HG03139 (cell line): ENCODE data around the gene SH3TC2.

Experiments used
- ATAC-seq: cut with Tn5 transposase; IDR thresholded peaks from one replicate; pipeline ENCODE4 v1.9.1; 2021; ENCODE audit not compliant: unreplicated experiment

Gene SH3TC2

GRCh38 chr5:148974642-148975327, 88.1 kb downstream of the SH3TC2 start:
- ATAC-seq, result no peak

DNA sequence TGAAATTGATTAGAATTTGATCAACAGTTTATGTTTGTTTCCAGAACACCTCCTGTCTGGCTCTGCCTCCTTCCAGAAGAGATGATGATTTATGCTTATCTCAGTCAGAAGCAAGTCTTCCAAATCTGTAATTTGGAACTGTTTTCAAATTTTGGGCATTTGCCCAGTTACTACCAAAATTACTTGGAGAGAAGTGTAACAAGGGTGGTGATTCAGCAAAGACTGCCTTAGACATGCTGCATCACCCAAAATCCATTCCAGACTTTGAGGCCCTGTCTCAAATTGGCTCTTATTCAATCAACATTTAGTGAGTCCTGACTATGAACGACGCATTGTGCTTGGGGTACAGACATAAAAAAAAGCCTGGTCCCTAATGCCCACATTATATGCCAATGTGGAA, 89.4 kb downstream of the SH3TC2 start:
- ATAC-seq, result no peak

DNA sequence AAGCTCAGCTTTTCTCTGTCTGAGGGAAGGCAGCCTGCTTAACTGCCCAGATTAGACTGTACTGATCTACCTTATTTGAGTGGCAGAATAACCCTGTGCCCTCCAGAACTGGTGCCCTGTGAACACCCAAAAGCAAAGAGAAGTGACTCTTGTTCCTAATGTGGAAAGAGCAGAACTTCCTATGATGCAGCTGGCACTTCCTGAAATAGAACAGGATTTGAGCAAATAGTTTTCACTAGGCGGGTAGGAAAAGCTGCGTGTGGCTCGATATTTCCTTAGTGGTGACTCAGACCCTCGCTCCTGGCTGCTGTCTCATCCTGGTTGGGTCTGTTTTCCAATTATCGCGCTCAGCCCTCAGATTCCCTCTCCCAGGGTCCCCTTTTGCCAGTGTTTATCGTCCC, 89.9 kb downstream of the SH3TC2 start:
- no peak for ATAC-seq

- no peak for ATAC-seq
These were observed 90.5 kb downstream of the SH3TC2 start for GRCh38 chr5:148972396-148972795.

DNA sequence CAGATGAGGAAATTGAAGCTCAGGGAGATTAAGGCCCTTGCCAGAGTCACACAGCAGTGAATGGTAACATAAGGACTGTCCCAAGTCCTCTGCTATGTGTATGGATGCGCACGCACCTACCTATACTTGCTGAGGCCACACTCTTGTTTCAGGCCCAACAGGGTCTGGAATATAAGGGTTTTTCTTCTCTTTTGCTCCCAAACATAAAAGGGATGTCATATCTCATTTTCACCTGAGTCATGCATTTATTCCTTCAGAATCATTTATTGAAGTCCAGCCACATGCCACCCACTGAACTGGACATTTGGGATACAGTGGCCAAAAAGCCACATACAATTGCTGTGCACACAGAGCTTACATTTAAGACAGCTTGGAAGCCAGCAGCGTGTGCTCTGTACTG, 92.0 kb downstream of the SH3TC2 start:
- no peak for ATAC-seq

DNA sequence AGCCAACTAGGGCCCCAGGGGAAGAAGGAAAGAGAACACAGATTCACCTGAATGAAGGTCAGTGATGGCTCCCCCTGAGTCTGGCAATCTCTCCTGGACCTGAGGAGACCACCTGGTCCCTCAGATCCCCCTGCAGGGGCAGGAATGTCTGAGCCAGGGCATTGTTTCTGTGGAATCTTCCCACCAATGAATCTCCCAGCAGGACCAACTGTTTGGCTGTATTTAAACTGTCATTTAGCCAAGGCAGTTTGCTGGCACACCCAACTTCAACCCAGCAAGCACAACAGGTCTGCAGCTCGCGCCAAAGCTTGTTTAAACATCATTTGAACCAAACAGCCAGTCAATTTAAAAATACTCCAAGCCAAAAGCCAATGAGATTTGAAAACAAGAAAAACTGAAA, 92.6 kb downstream of the SH3TC2 start:
- no peak for ATAC-seq

DNA sequence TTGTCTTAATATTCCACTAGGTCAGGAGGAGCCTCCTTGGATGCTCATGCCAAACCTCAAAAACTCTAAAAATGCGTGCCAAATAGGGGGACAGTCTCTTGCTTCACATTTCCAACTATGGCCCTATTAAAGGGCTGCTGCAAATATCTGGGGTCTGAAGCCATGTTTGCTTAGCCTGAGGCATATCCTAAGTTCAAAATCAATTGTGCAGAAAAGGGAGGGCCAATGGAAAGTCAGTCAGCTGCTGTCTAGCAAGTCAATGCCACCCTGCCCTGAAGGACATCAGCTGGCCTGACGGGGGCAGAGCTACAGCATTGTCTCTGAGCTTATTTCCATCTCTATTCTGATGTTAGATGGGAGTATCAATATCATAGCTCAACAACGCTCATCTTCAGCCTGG, 93.6 kb downstream of the SH3TC2 start:
- ATAC-seq, result no peak

DNA sequence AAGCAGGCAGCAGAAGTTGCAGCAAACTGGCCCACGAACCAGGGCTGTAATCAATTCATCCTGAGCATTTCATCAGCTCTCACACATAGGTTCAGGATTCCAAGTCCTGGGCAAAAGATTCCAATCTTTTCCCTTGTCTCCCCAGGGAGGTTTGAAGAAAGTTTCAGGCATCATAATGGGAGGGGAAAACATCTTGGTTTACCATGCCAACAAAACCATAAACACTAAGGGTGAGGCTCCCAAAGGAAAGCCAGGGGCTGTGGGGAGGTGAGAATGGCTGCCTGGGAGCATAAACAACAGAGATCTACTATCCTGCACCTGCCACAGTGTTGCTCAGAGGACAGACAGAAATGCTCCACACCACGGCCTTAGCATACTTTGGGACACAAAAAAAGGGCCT, 94.6 kb downstream of the SH3TC2 start:
- no peak for ATAC-seq

GRCh38 chr5:148967783-148968182, 95.1 kb downstream of the SH3TC2 start:
- ATAC-seq, result no peak

- no peak for ATAC-seq
These were observed 95.9 kb downstream of the SH3TC2 start for GRCh38 chr5:148966938-148967337.

GRCh38 chr5:148966348-148966747, 96.5 kb downstream of the SH3TC2 start:
- no peak for ATAC-seq

DNA sequence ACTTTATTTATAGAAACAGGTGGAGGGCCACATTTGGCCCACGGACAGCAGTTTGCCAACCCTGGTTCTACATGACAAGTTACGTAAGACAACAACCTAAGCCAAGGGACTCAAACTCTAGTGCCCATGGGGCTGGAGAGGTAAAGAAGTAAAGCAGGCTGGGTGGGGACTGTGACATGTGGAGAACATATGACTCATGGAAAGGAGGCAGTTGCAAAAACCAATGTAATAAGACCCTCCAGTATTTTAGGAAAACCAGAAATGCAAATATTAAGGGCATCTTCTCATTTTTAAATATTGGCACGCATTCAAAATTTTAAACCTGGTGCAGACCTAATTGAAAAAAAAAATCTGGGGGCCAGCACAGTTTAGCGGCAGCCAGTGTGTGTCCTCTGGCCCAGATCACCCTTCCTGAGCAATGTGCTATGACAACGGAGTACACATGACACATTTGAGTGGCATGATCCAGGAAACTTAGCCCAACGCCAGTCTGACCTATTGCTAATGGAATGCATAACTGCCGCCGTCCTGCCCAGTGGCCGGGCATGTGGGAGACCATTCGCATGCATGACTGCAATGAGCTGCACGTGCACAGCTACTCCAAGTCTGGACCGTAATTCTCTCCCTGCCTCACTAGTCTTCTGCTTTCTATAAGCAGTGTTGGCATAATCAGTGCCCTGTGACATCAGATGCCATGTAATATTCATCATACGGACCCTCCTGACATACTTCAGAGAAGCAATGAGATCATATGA, 97.2 kb downstream of the SH3TC2 start:
- ATAC-seq, result no peak

DNA sequence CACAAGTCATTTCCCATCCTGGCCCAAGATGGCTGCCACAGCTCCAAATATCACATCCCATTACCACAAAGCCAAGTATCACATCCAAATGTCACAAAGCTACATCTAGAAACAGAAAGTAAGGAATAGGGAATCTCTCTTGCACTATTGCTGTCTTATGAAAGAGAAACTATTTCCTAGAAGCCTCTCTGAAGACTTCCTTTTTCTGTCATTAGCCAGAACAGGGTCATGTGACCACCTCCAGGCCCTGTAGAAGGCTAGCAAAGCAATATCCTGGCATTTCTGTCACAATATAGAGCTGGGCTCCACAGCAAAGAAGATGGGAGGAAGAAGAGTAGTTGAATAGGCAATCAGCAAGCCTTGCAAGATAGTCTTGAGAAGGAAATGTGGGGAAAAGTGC, 99.2 kb downstream of the SH3TC2 start:
- no peak for ATAC-seq

DNA sequence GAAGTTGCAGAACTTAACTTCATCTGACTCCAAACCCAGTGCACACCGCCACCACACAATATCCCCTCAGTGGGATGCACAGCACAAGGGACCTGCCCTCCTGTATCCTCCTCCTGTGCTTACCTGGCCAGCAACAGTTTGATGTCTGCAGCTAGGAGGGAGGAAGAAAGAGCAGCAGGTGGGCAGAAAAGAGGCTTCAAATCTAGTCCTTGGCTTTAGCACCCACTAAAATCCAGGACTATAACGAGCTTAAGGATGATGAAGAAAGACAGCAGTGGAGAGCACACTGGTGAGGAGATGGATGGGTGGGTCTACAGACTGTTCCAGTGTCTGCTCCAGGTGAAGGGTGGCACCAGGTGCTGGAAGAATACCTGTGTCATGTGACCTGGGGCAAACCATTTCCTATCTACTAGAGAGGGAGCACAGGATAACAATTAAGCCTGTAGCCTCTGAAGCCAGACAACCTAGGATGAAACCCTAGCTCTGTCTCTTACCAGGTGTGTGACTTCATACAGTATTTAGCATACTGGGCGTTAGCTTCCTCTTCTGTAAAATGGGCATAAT, 100.0 kb downstream of the SH3TC2 start:
- no peak for ATAC-seq

GRCh38 chr5:148962200-148962550, 100.7 kb downstream of the SH3TC2 start:
- ATAC-seq, result no peak

GRCh38 chr5:148961261-148962199, 101.3 kb downstream of the SH3TC2 start:
- no peak for ATAC-seq

GRCh38 chr5:148960070-148960769, 102.6 kb downstream of the SH3TC2 start:
- ATAC-seq, result no peak

GRCh38 chr5:148957591-148958202, 105.2 kb downstream of the SH3TC2 start:
- ATAC-seq, result no peak

- ATAC-seq, result no peak
These were observed 106.1 kb downstream of the SH3TC2 start for GRCh38 chr5:148956477-148957385.
